Keratinocyte (primary cell): ENCODE measurements around the gene KCNE4. TPM values are rescaled to one million over a fixed set of nuclear protein-coding genes. Genes with fewer than 3 reads are reported as not detected.

Source experiments
- DNase-seq: peaks from one replicate; pipeline ENCODE4 v3.0.0-alpha.2; 2011; ENCODE audit warnings: low read depth, missing footprints, low spot score
- FAIRE-seq: peaks from 2 replicates; lab custom pipeline; 2011; peaks lifted over from hg19 to GRCh38; lab: Jason Lieb, UNC
- H2AFZ ChIP-seq: 2 replicates; pipeline ENCODE4 v1.6.0; 2012; ENCODE audit warnings: low read length, control low read depth, inconsistent platforms; ENCODE audit not compliant: control insufficient read depth
- H3K27ac ChIP-seq: 2 replicates; pipeline ENCODE4 v1.5.1; 2011; ENCODE audit warnings: low read length; ENCODE audit not compliant: control insufficient read depth, insufficient read depth
- H3K27me3 ChIP-seq: 3 replicates; pipeline ENCODE4 v1.6.0; 2011; ENCODE audit warnings: low read length; ENCODE audit not compliant: control insufficient read depth, insufficient read depth; ENCODE audit errors: extremely low read depth
- H3K36me3 ChIP-seq, 2 experiments: 2 replicates in 1 of 2; 3 replicates in 1 of 2; pipeline ENCODE4 v1.5.1; 2011; ENCODE audit warnings: low read length in 2 of 2, mild to moderate bottlenecking in 1 of 2; ENCODE audit not compliant: control insufficient read depth in 2 of 2, insufficient read depth in 2 of 2; ENCODE audit errors: extremely low read depth in 1 of 2
- H3K4me1 ChIP-seq: 3 replicates; pipeline ENCODE4 v1.5.1; 2011; ENCODE audit warnings: low read length; ENCODE audit not compliant: control insufficient read depth, insufficient read depth; ENCODE audit errors: extremely low read depth
- H3K4me2 ChIP-seq: 3 replicates; pipeline ENCODE4 v1.6.0; 2011; ENCODE audit warnings: low read depth, low read length; ENCODE audit not compliant: control insufficient read depth, insufficient read depth; ENCODE audit errors: extremely low read depth
- H3K4me3 ChIP-seq, 3 experiments: fragments of 200-600 bp in 1 of 3; sonication (generic) in 1 of 3; 2 replicates in 2 of 3; 3 replicates in 1 of 3; pipeline ENCODE4 v1.5.1; 2011 to 2016; ENCODE audit warnings: low read length in 3 of 3, mild to moderate bottlenecking in 3 of 3, control low read depth in 2 of 3, inconsistent platforms in 1 of 3, low read depth in 1 of 3, mixed read lengths in 1 of 3, mixed run types in 1 of 3, moderate library complexity in 1 of 3; ENCODE audit not compliant: control insufficient read depth in 2 of 3, insufficient read depth in 2 of 3; ENCODE audit errors: extremely low read depth in 1 of 3
- H3K79me2 ChIP-seq: 2 replicates; pipeline ENCODE4 v1.6.0; 2012; ENCODE audit warnings: low read length; ENCODE audit not compliant: control insufficient read depth, insufficient read depth
- H3K9ac ChIP-seq: 3 replicates; pipeline ENCODE4 v1.6.0; 2011; ENCODE audit warnings: low read length; ENCODE audit not compliant: control insufficient read depth, insufficient read depth; ENCODE audit errors: extremely low read depth
- H3K9me1 ChIP-seq: 3 replicates; pipeline ENCODE4 v1.6.0; 2011; ENCODE audit warnings: low read length; ENCODE audit not compliant: control insufficient read depth, insufficient read depth; ENCODE audit errors: extremely low read depth
- H3K9me3 ChIP-seq: 2 replicates; pipeline ENCODE4 v1.5.1; 2012; ENCODE audit warnings: low read depth, low read length; ENCODE audit not compliant: control insufficient read depth
- H4K20me1 ChIP-seq: 3 replicates; pipeline ENCODE4 v1.6.0; 2011; ENCODE audit warnings: low read length; ENCODE audit not compliant: control insufficient read depth, insufficient read depth; ENCODE audit errors: extremely low read depth
- EZH2 ChIP-seq: IDR thresholded peaks from one replicate; pipeline ENCODE4 v1.6.1; 2012; ENCODE audit warnings: inconsistent platforms, mild to moderate bottlenecking, low read length, moderate library complexity
- dilution Hi-C: fragments of 300-500 bp; cut with MboI; formaldehyde crosslinking; loops from one replicate; pipeline ENCODE4 v1.7.0; 2020; ENCODE audit warnings: low sequenced_read_pairs; ENCODE audit not compliant: extremely low pct_ligation_motif_present
- polyA plus RNA-seq, 5 experiments: library from polyadenylated mRNA; depleted of rRNA in 3 of 5; stranded (reverse) in 3 of 5; stranded (forward) in 1 of 5; unstranded in 1 of 5; fragments of >200 nt; gene quantifications; 1 replicate in 1 of 5; 2 replicates in 3 of 5; 3 replicates in 1 of 5; pipeline versions ENCODE4 v1.2.1 to v1.2.3, GENCODE V29; 2011 to 2012; ENCODE audit warnings: missing spikeins in 2 of 5, low read depth in 1 of 5, low replicate concordance in 1 of 5
- TF ChIP-seq, protein P1 (sequence below), 3 experiments: IDR thresholded peaks in 1 of 3; conservative IDR thresholded peaks in 1 of 3; optimal IDR thresholded peaks in 1 of 3; 2 replicates in 2 of 3; 3 replicates in 1 of 3; pipeline versions ENCODE3 to v1.5.1; 2011; ENCODE audit warnings: low read length in 3 of 3, mild to moderate bottlenecking in 3 of 3, moderate library complexity in 2 of 3, control low read depth in 1 of 3, inconsistent platforms in 1 of 3; ENCODE audit not compliant: insufficient read depth in 2 of 3; ENCODE audit errors: extremely low read depth in 1 of 3

The KCNE4 gene
- polyA plus RNA-seq, 1 donor (not counting 4 experiments of a cell fraction or from before 2014, with no cell fraction given): 0.13 TPM

- Histone ChIP-seq H3K4me1 (peaks cover 20% of the 10 kb centered on the region), H3K4me2 (no peak overlapping the region), H3K79me2 (no peaks in the 10 kb centered on the region), H3K27ac (no peak overlapping the region), H3K27me3 (no peaks in the 10 kb centered on the region), H3K4me3 (no peak overlapping the region), H3K9me1 (no peaks in the 10 kb centered on the region), H2AFZ (no peak overlapping the region), H4K20me1 (no peaks in the 10 kb centered on the region), H3K9me3 (no peaks in the 10 kb centered on the region), H3K9ac (no peak overlapping the region), H3K36me3 (no peaks in the 10 kb centered on the region)
- dilution Hi-C loops: no loop called here
- no peak for TF ChIP-seq EZH2
- TF ChIP-seq, protein P1, sequence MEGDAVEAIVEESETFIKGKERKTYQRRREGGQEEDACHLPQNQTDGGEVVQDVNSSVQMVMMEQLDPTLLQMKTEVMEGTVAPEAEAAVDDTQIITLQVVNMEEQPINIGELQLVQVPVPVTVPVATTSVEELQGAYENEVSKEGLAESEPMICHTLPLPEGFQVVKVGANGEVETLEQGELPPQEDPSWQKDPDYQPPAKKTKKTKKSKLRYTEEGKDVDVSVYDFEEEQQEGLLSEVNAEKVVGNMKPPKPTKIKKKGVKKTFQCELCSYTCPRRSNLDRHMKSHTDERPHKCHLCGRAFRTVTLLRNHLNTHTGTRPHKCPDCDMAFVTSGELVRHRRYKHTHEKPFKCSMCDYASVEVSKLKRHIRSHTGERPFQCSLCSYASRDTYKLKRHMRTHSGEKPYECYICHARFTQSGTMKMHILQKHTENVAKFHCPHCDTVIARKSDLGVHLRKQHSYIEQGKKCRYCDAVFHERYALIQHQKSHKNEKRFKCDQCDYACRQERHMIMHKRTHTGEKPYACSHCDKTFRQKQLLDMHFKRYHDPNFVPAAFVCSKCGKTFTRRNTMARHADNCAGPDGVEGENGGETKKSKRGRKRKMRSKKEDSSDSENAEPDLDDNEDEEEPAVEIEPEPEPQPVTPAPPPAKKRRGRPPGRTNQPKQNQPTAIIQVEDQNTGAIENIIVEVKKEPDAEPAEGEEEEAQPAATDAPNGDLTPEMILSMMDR (optimal IDR thresholded peaks at IDR 0.05 in 1 of 3, IDR thresholded peaks at IDR 0.05 in 1 of 3, conservative IDR thresholded peaks at IDR 0.05 in 1 of 3; ENCODE audit: extremely low read depth in 1 of 3, insufficient read depth in 2 of 3, low read length in 3 of 3): no peak
- no peak for FAIRE-seq
- DNase-seq: no peak
These were observed 7.7 kb upstream of the KCNE4 start for GRCh38 chr2:223044092-223044836.

- no peak overlapping the region for H3K4me2 ChIP-seq
- no peaks in the 10 kb centered on the region for H3K36me3 ChIP-seq
- no peaks in the 10 kb centered on the region for H3K9me1 ChIP-seq
- DNase-seq (no peak), FAIRE-seq (no peak)
- H3K27me3 ChIP-seq: no peaks in the 10 kb centered on the region
- no peak overlapping the region for H3K9ac ChIP-seq
- dilution Hi-C loops: no loop called here
- H3K27ac ChIP-seq: no peak overlapping the region
- no peaks in the 10 kb centered on the region for H3K79me2 ChIP-seq
- no peak overlapping the region for H3K4me3 ChIP-seq
- no peak overlapping the region for H2AFZ ChIP-seq
- TF ChIP-seq EZH2: no peak
- TF ChIP-seq, protein P1 (optimal IDR thresholded peaks at IDR 0.05 in 1 of 3, IDR thresholded peaks at IDR 0.05 in 1 of 3, conservative IDR thresholded peaks at IDR 0.05 in 1 of 3; ENCODE audit: extremely low read depth in 1 of 3, insufficient read depth in 2 of 3, low read length in 3 of 3): no peak
- no peaks in the 10 kb centered on the region for H4K20me1 ChIP-seq
- peaks cover 20% of the 10 kb centered on the region for H3K4me1 ChIP-seq
- H3K9me3 ChIP-seq: no peaks in the 10 kb centered on the region
These were observed 6.9 kb upstream of the KCNE4 start for GRCh38 chr2:223044916-223045700.
